Non-pigmented ciliary epithelial cell (primary cell): ENCODE results near the gene ZNF557.

Source experiments
- DNase-seq: peaks from one replicate; pipeline ENCODE4 v3.0.0-alpha.2; 2010; ENCODE audit warnings: low read depth

The ZNF557 gene

GRCh38 chr19:7125221-7125620 is 55.7 kb downstream of the ZNF557 start:
- no peak for DNase-seq

DNA sequence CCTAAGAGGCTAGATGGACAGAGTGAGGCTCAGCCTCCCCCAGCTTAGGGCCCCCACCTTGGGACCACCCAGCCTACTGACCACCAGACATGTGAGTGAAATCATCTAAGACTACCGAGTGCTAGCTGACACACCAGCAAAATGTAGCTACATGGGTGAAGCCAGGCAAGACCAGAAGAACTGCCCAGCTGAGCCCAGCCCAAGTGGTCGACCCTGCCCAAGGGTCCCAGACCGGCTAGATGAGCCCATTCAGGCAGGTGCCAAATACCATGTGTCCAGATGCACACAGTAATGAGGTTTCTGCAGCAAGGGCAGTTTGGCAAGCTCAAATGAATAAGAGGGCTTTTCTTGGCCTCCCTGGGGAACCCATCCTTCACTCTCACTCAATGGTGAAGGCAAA is 56.6 kb downstream of the ZNF557 start:
- no peak for DNase-seq

- no peak for DNase-seq
Measured at GRCh38 chr19:7130043-7130442, 60.5 kb downstream of the ZNF557 start.

GRCh38 chr19:7132054-7132453 is 62.6 kb downstream of the ZNF557 start:
- DNase-seq, result no peak

- no peak for DNase-seq
Measured at GRCh38 chr19:7137120-7137519, 67.6 kb downstream of the ZNF557 start.
